ENCODE data around the gene PKNOX2. TPM values are rescaled to one million over a fixed set of nuclear protein-coding genes. Genes with fewer than 3 reads are reported as not detected.

The PKNOX2 gene
- total and polyA plus RNA-seq, 2 of the 4 experiments (the other 2 are of a cell fraction) = 0.72 to 2.3 TPM

- Histone ChIP-seq H3K18ac (ENCODE audit: low read depth, low read length) (no peak overlapping the region), H3K9ac (ENCODE audit: low read depth, low read length) (no peak overlapping the region), H3K9me1 (ENCODE audit: insufficient read depth, low read length) (no peaks in the 10 kb centered on the region), H3K4me1 (ENCODE audit: control insufficient read depth, insufficient read depth, low read length) (no peaks in the 10 kb centered on the region; the same call in 1 of the 2 replicates), H3K14ac (replicated peaks; ENCODE audit: low read depth, low read length) (no peak overlapping the region), H3K36me3 (ENCODE audit: control insufficient read depth, insufficient read depth, low read length) (no peaks in the 10 kb centered on the region), H2BK15ac (ENCODE audit: low read depth, low read length) (no peak overlapping the region), H4K91ac (ENCODE audit: insufficient read depth, low read depth, low read length) (no peak overlapping the region), H4K8ac (ENCODE audit: low read depth in 2 of 2, low read length in 2 of 2) (no peak overlapping the region), H3K27me3 (ENCODE audit: control insufficient read depth, insufficient read depth, low read length) (no peaks in the 10 kb centered on the region), H2BK120ac (ENCODE audit: low read depth, low read length) (no peak overlapping the region), H3K4me3 (ENCODE audit: insufficient read depth, low read depth, low read length) (no peak overlapping the region), H3K4me2 (ENCODE audit: low read depth, low read length) (no peak overlapping the region), H3K9me3 (ENCODE audit: control insufficient read depth, insufficient read depth, low read length) (no peaks in the 10 kb centered on the region), H4K20me1 (ENCODE audit: insufficient read depth, low read length) (no peaks in the 10 kb centered on the region), H3K27ac (ENCODE audit: insufficient read depth, low read length) (no peak overlapping the region), H2AFZ (replicated peaks; ENCODE audit: low read length, poor library complexity) (no peak overlapping the region), H4K5ac (ENCODE audit: low read depth, low read length) (no peak overlapping the region), H2AK9ac (replicated peaks; ENCODE audit: low read depth, low read length, poor library complexity) (no peak overlapping the region), H2AK5ac (ENCODE audit: low read depth, low read length) (no peak overlapping the region), H3K79me1 (ENCODE audit: low read depth in 1 of 2, low read length in 2 of 2) (no peaks in the 10 kb centered on the region), H3K56ac (ENCODE audit: extremely low read depth, insufficient read depth, low read length) (no peak overlapping the region), H3K23ac (ENCODE audit: low read depth, low read length) (no peak overlapping the region), H3K4ac (ENCODE audit: low read depth, low read length) (no peak overlapping the region), H2BK5ac (ENCODE audit: low read depth, low read length, poor library complexity, severe bottlenecking) (no peak overlapping the region), H2BK20ac (ENCODE audit: low read depth, low read length) (no peak overlapping the region)
- BruUV-seq (replicated peaks) = no TSS peak
- intact Hi-C loops (cut with micrococcal nuclease) = no loop called here
- TF ChIP-seq CHD1 (IDR thresholded peaks at IDR 0.05; ENCODE audit: low read depth, low read length) (no peak), POLR2A (IDR thresholded peaks at IDR 0.05; ENCODE audit: low read depth, low read length) (no peak), ELK1 (IDR thresholded peaks at IDR 0.05; ENCODE audit: borderline replicate concordance, low read depth, low read length) (no peak)
- no peak for DNase-seq
- POLR2A ChIA-PET (ENCODE audit: unreplicated experiment) = no interaction called here
- in situ Hi-C loops (cut with MboI; ENCODE audit: low sequenced_read_pairs) = no loop called here
- WGBS, 2 experiments (ENCODE audit: extremely low coverage in 2 of 2, insufficient read length in 1 of 2) = 89% methylated on average over 3 of the region's 11 CpGs; no CpG with 5 or more reads in 1 of the 2 experiments
- no peak for ATAC-seq (ENCODE audit: low read depth)
- CTCF ChIA-PET = no interaction called here
- dilution Hi-C loops (cut with HindIII; ENCODE audit: low sequenced_read_pairs, unreplicated experiment) = no loop called here
Measured at GRCh38 chr11:125274309-125274708, 109.8 kb downstream of the PKNOX2 start.

All from IMR-90 (cell line).